ENCODE measurements around the gene STYX.
"Not testable (repeated sequence)": the region's sequence is repeated elsewhere in the genome, so short reads cannot be mapped to it uniquely, and the experiment has no call there.

Gene STYX

GRCh38 chr14:52738409-52738808 lies 8.4 kb downstream of the STYX start:
- TF ChIP-seq SP1 (IDR thresholded peaks at IDR 0.05) (no peak), PKNOX1 (IDR thresholded peaks at IDR 0.05) (no peak), HDGF (IDR thresholded peaks at IDR 0.05; ENCODE audit: borderline replicate concordance) (no peak), FOXA1 (IDR thresholded peaks at IDR 0.05) (no peak), ELF4 (IDR thresholded peaks at IDR 0.05) (no peak), LEF1 (IDR thresholded peaks at IDR 0.05; ENCODE audit: borderline replicate concordance) (no peak), CTBP1 (IDR thresholded peaks at IDR 0.05; ENCODE audit: borderline replicate concordance) (no peak), L3MBTL2 (conservative IDR thresholded peaks at IDR 0.05) (no peak), FOXK2 (IDR thresholded peaks at IDR 0.05) (no peak), BHLHE40 (IDR thresholded peaks at IDR 0.05; ENCODE audit: borderline replicate concordance) (no peak)
- POLR2A ChIA-PET, result no interaction called here
- DNase-seq (ENCODE audit: extremely low spot score), result no peak
- CTCF ChIA-PET, result interaction anchor here (0.6 kb wide), 1 partner anchor 440 kb away, joined by 4 read pairs; no protein-coding TSS in a partner anchor

- no peak for DNase-seq (ENCODE audit: extremely low spot score)
- TF ChIP-seq TARDBP (IDR thresholded peaks at IDR 0.05) (no peak), L3MBTL2 (conservative IDR thresholded peaks at IDR 0.05) (no peak), ZNF384 (IDR thresholded peaks at IDR 0.05) (no peak), NFRKB (IDR thresholded peaks at IDR 0.05) (no peak), FOXA1 (IDR thresholded peaks at IDR 0.05) (no peak), PKNOX1 (IDR thresholded peaks at IDR 0.05) (no peak), CTBP1 (IDR thresholded peaks at IDR 0.05; ENCODE audit: borderline replicate concordance) (no peak), FOXM1 (IDR thresholded peaks at IDR 0.05; ENCODE audit: borderline replicate concordance) (no peak), FOXK2 (IDR thresholded peaks at IDR 0.05) (no peak)
- POLR2A ChIA-PET, result no interaction called here
- CTCF ChIA-PET, result no interaction called here
Measured at GRCh38 chr14:52740751-52741150, 10.8 kb downstream of the STYX start.

GRCh38 chr14:52741865-52742264 lies 11.9 kb downstream of the STYX start:
- ChIA-PET POLR2A (no interaction called here), CTCF (interaction anchor here (0.6 kb wide), 1 partner anchor 1035 kb away, joined by 3 read pairs; no protein-coding TSS in a partner anchor)
- TF ChIP-seq HDGF (IDR thresholded peaks at IDR 0.05; ENCODE audit: borderline replicate concordance), result no peak
- TF ChIP-seq FOXM1 (IDR thresholded peaks at IDR 0.05; ENCODE audit: borderline replicate concordance), result no peak
- TF ChIP-seq PKNOX1 (IDR thresholded peaks at IDR 0.05), result no peak
- TF ChIP-seq SP1 (IDR thresholded peaks at IDR 0.05), result no peak
- TF ChIP-seq LEF1 (IDR thresholded peaks at IDR 0.05; ENCODE audit: borderline replicate concordance), result no peak
- TF ChIP-seq NFRKB (IDR thresholded peaks at IDR 0.05), result no peak
- TF ChIP-seq FOXA1 (IDR thresholded peaks at IDR 0.05), result no peak
- no peak for TF ChIP-seq ARNT (IDR thresholded peaks at IDR 0.05)
- TF ChIP-seq SUZ12 (IDR thresholded peaks at IDR 0.05), result no peak
- no peak for TF ChIP-seq CTBP1 (IDR thresholded peaks at IDR 0.05; ENCODE audit: borderline replicate concordance)
- no peak for TF ChIP-seq TARDBP (IDR thresholded peaks at IDR 0.05)
- no peak for TF ChIP-seq L3MBTL2 (conservative IDR thresholded peaks at IDR 0.05)
- TF ChIP-seq ELF4 (IDR thresholded peaks at IDR 0.05), result no peak
- no peak for TF ChIP-seq FOXK2 (IDR thresholded peaks at IDR 0.05)
- TF ChIP-seq ZNF384 (IDR thresholded peaks at IDR 0.05), result no peak
- no peak for TF ChIP-seq BHLHE40 (IDR thresholded peaks at IDR 0.05; ENCODE audit: borderline replicate concordance)
- no peak for DNase-seq (ENCODE audit: extremely low spot score)

- ChIA-PET POLR2A (no interaction called here), CTCF (no interaction called here)
- no peak for DNase-seq (ENCODE audit: extremely low spot score)
- TF ChIP-seq CTBP1 (IDR thresholded peaks at IDR 0.05; ENCODE audit: borderline replicate concordance) (no peak), NFRKB (IDR thresholded peaks at IDR 0.05) (no peak), BHLHE40 (IDR thresholded peaks at IDR 0.05; ENCODE audit: borderline replicate concordance) (no peak), ARNT (IDR thresholded peaks at IDR 0.05) (no peak)
Measured at GRCh38 chr14:52748647-52749292, 18.8 kb downstream of the STYX start.

GRCh38 chr14:52755607-52756316 lies 25.8 kb downstream of the STYX start:
- DNase-seq (ENCODE audit: extremely low spot score), result no peak
- CTCF ChIA-PET, result interaction anchor here (0.6 kb wide), 1 partner anchor 26 kb away, joined by 4 read pairs; no protein-coding TSS in a partner anchor
- no peak for TF ChIP-seq L3MBTL2 (conservative IDR thresholded peaks at IDR 0.05)
- POLR2A ChIA-PET, result no interaction called here

- no peak for TF ChIP-seq NFRKB (IDR thresholded peaks at IDR 0.05)
- TF ChIP-seq LEF1 (IDR thresholded peaks at IDR 0.05; ENCODE audit: borderline replicate concordance), result no peak
- TF ChIP-seq ZNF384 (IDR thresholded peaks at IDR 0.05), result no peak
- no peak for TF ChIP-seq PKNOX1 (IDR thresholded peaks at IDR 0.05)
- TF ChIP-seq FOXK2 (IDR thresholded peaks at IDR 0.05), result no peak
- no peak for TF ChIP-seq ELF4 (IDR thresholded peaks at IDR 0.05)
- no peak for TF ChIP-seq SUZ12 (IDR thresholded peaks at IDR 0.05)
- no peak for TF ChIP-seq SP1 (IDR thresholded peaks at IDR 0.05)
- TF ChIP-seq BHLHE40 (IDR thresholded peaks at IDR 0.05; ENCODE audit: borderline replicate concordance), result no peak
- TF ChIP-seq HDGF (IDR thresholded peaks at IDR 0.05; ENCODE audit: borderline replicate concordance), result no peak
- no peak for DNase-seq (ENCODE audit: extremely low spot score)
- POLR2A ChIA-PET, result no interaction called here
- CTCF ChIA-PET, result no interaction called here
Measured at GRCh38 chr14:52759145-52759544, 29.2 kb downstream of the STYX start.

- POLR2A ChIA-PET; DNase-seq (ENCODE audit: extremely low spot score); CTCF ChIA-PET: not testable (repeated sequence)
Measured at GRCh38 chr14:52762923-52763322, 33.0 kb downstream of the STYX start.

Measured in HEK293T (cell line).